ENCODE results near the gene RABGAP1. TPM values are rescaled to one million over a fixed set of nuclear protein-coding genes. Genes with fewer than 3 reads are reported as not detected.

The RABGAP1 gene
- total and polyA plus RNA-seq, 10 of the 15 experiments (the other 5 are each of a cell fraction or from before 2014, with no cell fraction given) = 2.6 to 31.6 (median 12.5) TPM

GRCh38 chr9:123064716-123065115 is 123.9 kb downstream of the RABGAP1 start:
- BruUV-seq (replicated peaks) = no TSS peak
- H3K4me2 ChIP-seq (ENCODE audit: control insufficient read depth, insufficient read depth) = no peak overlapping the region
- in situ Hi-C loops (cut with MboI) = no loop called here
- H3K4me3 ChIP-seq = no peak overlapping the region
- SMC1A ChIA-PET (ENCODE audit: uncharacterized antibody, unreplicated experiment) = no interaction called here
- no peak overlapping the region for H3K9ac ChIP-seq (ENCODE audit: control insufficient read depth, insufficient read depth, low read length)
- no peaks in the 10 kb centered on the region for H3K79me2 ChIP-seq (ENCODE audit: control insufficient read depth, insufficient read depth, low read length)
- FAIRE-seq (no peak), DNase-seq (ENCODE audit: low read depth, low spot score) (no peak), ATAC-seq (no peak)
- POLR2A ChIA-PET = no interaction called here
- H3K36me3 ChIP-seq (ENCODE audit: control insufficient read depth in 2 of 2, insufficient read depth in 2 of 2, low read length in 1 of 2) = peaks cover 0 to 14% of the 10 kb centered on the region in 2 experiments; a peak in 3 of 4 replicates
- no peak overlapping the region for H3K27ac ChIP-seq (ENCODE audit: control insufficient read depth, insufficient read depth)
- H3K4me1 ChIP-seq (ENCODE audit: control insufficient read depth, insufficient read depth, low read length) = no peaks in the 10 kb centered on the region
- CTCF ChIA-PET = interaction anchor here (1.0 kb wide), 1 partner anchor 15 kb away, joined by 3 read pairs; no protein-coding TSS in a partner anchor
- 97% methylated on average over 2 of the region's 2 CpGs for whole genome bisulfite sequencing (ENCODE audit: insufficient coverage, insufficient replicate concordance, low lambda C conversion rate, missing lambda C conversion rate)
- no peaks in the 10 kb centered on the region for H3K27me3 ChIP-seq (replicated peaks in 1 of 2; ENCODE audit: control insufficient read depth in 2 of 2, insufficient read depth in 2 of 2, low read length in 1 of 2)
- intact Hi-C loops (cut with micrococcal nuclease; ENCODE audit: unreplicated experiment) = no loop called here
- RAD21 ChIA-PET (ENCODE audit: unreplicated experiment) = no interaction called here
- no peak overlapping the region for H2AFZ ChIP-seq (ENCODE audit: control insufficient read depth, low read depth, low read length)
- H4K20me1 ChIP-seq (ENCODE audit: control insufficient read depth, insufficient read depth) = no peaks in the 10 kb centered on the region
- H3K9me3 ChIP-seq (replicated peaks; ENCODE audit: control insufficient read depth, insufficient read depth, low read length) = no peaks in the 10 kb centered on the region
- TF ChIP-seq MTA2 (IDR thresholded peaks at IDR 0.05; ENCODE audit: low read depth) (no peak), E4F1 (IDR thresholded peaks at IDR 0.05; ENCODE audit: borderline replicate concordance, partially characterized antibody) (no peak), STAT3 (IDR thresholded peaks at IDR 0.05; ENCODE audit: low read depth, low read length) (no peak), NKRF (conservative IDR thresholded peaks at IDR 0.05) (no peak), PAX5 (IDR thresholded peaks at IDR 0.05; ENCODE audit: borderline replicate concordance, low read depth, low read length) (no peak), CBX3 (IDR thresholded peaks at IDR 0.05; ENCODE audit: borderline replicate concordance, low read depth) (no peak), HDAC2 (IDR thresholded peaks at IDR 0.05) (no peak), HCFC1 (IDR thresholded peaks at IDR 0.05; ENCODE audit: low read length) (no peak), BCLAF1 (IDR thresholded peaks at IDR 0.05) (no peak), ZBTB11 (CRISPR knock-in tag; IDR thresholded peaks at IDR 0.05) (no peak), MXI1 (IDR thresholded peaks at IDR 0.05; ENCODE audit: low read depth, low read length) (no peak), ELK1 (IDR thresholded peaks at IDR 0.05; ENCODE audit: low read depth, low read length) (no peak)
